ENCODE data around the gene SSB. TPM values are rescaled to one million over a fixed set of nuclear protein-coding genes. Genes with fewer than 3 reads are reported as not detected.
"Not testable (repeated sequence)": the region's sequence is repeated elsewhere in the genome, so short reads cannot be mapped to it uniquely, and the experiment has no call there.

SSB gene
- total RNA-seq, 1 experiment from 2014 or later, result 172 TPM

GRCh38 chr2:169781249-169782013 is 17.2 kb upstream of the SSB start:
- DNase-seq (ENCODE audit: low read depth), result no peak

GRCh38 chr2:169782513-169782912 is 16.2 kb upstream of the SSB start:
- DNase-seq (ENCODE audit: low read depth), result no peak

GRCh38 chr2:169790581-169790980 is 8.1 kb upstream of the SSB start:
- no peak for DNase-seq (ENCODE audit: low read depth)

- DNase-seq (ENCODE audit: low read depth), result no peak
These were observed 3.5 kb upstream of the SSB start for GRCh38 chr2:169795181-169795580.

- DNase-seq (ENCODE audit: low read depth), result no peak
These were observed 2.2 kb upstream of the SSB start for GRCh38 chr2:169796441-169796840.

GRCh38 chr2:169797601-169798000 is 1.1 kb upstream of the SSB start:
- DNase-seq (ENCODE audit: low read depth), result no peak

GRCh38 chr2:169798397-169798717 is 314 bp upstream of the SSB start:
- DNase-seq (ENCODE audit: low read depth), result no peak

GRCh38 chr2:169803480-169803879 is 4.8 kb downstream of the SSB start:
- DNase-seq (ENCODE audit: low read depth), result no peak

- DNase-seq (ENCODE audit: low read depth), result no peak
These were observed 7.9 kb downstream of the SSB start for GRCh38 chr2:169806586-169806985.

- no peak for DNase-seq (ENCODE audit: low read depth)
These were observed 9.6 kb downstream of the SSB start for GRCh38 chr2:169808221-169808620.

- DNase-seq (ENCODE audit: low read depth), result peak; percentile 74
These were observed 17.2 kb downstream of the SSB start for GRCh38 chr2:169815849-169816248.

GRCh38 chr2:169816961-169817360 is 18.3 kb downstream of the SSB start:
- not testable (repeated sequence) for DNase-seq (ENCODE audit: low read depth)

- not testable (repeated sequence) for DNase-seq (ENCODE audit: low read depth)
These were observed 18.7 kb downstream of the SSB start for GRCh38 chr2:169817369-169817768.

GRCh38 chr2:169818241-169818640 is 19.6 kb downstream of the SSB start:
- no peak for DNase-seq (ENCODE audit: low read depth)

GRCh38 chr2:169819106-169819505 is 20.4 kb downstream of the SSB start:
- peak; percentile 29 for DNase-seq (ENCODE audit: low read depth)

GRCh38 chr2:169820101-169820500 is 21.4 kb downstream of the SSB start:
- peak; percentile 63 for DNase-seq (ENCODE audit: low read depth)

GRCh38 chr2:169822036-169822435 is 23.4 kb downstream of the SSB start:
- DNase-seq (ENCODE audit: low read depth), result no peak

GRCh38 chr2:169822785-169823392 is 24.2 kb downstream of the SSB start:
- DNase-seq (ENCODE audit: low read depth), result no peak

- DNase-seq (ENCODE audit: low read depth), result no peak
These were observed 25.3 kb downstream of the SSB start for GRCh38 chr2:169823996-169824372.

- peak; percentile 87 for DNase-seq (ENCODE audit: low read depth)
These were observed 26.0 kb downstream of the SSB start, which contains the start of gene METTL5 for GRCh38 chr2:169824373-169825333. TSS of gene METTL5 (minus strand) at chr2:169824905. CDS start at chr2:169824597, 308 bp downstream.

GRCh38 chr2:169827272-169828140 is 28.8 kb downstream of the SSB start, which contains the start of gene UBR3:
TSS of gene UBR3 (plus strand) at chr2:169827454. CDS start at chr2:169827508, 54 bp downstream.
- peak; percentile 95 for DNase-seq (ENCODE audit: low read depth)

Data from Daoy (cell line).